Measurements from ENCODE around the gene SENP8.
"Not testable (repeated sequence)": the region's sequence is repeated elsewhere in the genome, so short reads cannot be mapped to it uniquely, and the experiment has no call there.

Gene SENP8

GRCh38 chr15:72153269-72154000, 35.2 kb downstream of the SENP8 start:
- no peak overlapping the region for H3K27ac ChIP-seq

GRCh38 chr15:72154316-72154715, 36.1 kb downstream of the SENP8 start:
- Histone ChIP-seq H3K4me3 (no peak overlapping the region), H3K27ac (no peak overlapping the region)

More at GRCh38 chr15:72153269-72154000, 35.2 kb downstream of the SENP8 start:
- H3K4me3 ChIP-seq, result no peak overlapping the region

DNA sequence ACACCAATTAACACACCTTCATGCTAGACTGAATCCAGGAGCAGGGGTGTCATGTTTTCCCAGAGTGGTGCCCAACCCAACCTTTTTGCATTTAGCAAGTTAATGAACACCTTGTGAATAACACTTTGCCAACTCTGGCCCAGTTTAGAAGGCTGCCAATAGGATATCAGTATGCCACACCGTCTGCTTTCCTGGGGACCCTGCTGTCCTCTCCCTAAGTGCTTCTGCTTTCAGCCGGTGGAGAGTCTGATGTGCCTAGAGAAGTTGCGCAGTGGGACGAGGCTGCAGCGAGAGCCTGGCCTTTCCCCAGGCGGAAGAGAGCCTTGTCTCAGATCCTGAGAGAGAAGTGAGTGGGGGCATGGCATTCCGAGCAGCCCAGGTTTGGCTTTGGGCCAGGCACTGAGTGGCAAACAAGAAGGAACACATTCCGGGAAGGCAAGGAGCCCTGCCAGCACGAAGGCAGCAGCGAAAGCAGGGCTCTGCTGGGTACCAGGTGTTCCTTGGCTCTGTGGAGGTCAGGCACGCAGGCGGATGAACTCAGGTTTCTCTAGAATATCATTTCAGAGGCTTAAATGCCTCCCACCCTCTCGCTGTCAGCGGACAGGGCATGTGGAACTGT, 36.9 kb downstream of the SENP8 start:
- H3K27ac ChIP-seq, result peak overlapping the region in 14 of 21 experiments; percentile 6 to 69 (median 47)
- H3K4me3 ChIP-seq, result peak overlapping the region; percentile 21 to 47 (median 42)

- peak overlapping the region in 15 of 21 experiments; percentile 3 to 69 (median 51) for H3K27ac ChIP-seq
- H3K4me3 ChIP-seq, result peak overlapping the region; percentile 21 to 47 (median 42)
Measured at GRCh38 chr15:72155635-72156616, 37.7 kb downstream of the SENP8 start.

DNA sequence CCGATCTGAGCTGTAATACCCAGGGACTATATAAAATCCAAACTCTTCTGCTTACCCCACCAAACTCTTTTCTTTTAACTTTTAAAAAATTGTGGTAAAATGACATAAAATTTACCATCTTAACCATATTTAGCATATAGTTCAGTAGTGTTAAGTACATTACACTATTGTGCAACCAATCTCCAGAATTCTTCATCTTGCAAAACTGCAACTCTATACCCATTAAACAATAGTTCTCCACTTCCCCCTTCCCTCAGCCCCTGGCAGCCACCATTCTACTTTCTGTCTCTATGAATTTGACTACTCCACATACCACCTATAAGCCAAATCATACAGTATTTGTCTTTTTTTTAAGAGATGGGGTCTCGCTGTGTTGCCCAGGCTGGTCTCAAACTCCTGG, 38.7 kb downstream of the SENP8 start:
- Histone ChIP-seq H3K4me3 (no peak overlapping the region), H3K27ac (no peak overlapping the region)

DNA sequence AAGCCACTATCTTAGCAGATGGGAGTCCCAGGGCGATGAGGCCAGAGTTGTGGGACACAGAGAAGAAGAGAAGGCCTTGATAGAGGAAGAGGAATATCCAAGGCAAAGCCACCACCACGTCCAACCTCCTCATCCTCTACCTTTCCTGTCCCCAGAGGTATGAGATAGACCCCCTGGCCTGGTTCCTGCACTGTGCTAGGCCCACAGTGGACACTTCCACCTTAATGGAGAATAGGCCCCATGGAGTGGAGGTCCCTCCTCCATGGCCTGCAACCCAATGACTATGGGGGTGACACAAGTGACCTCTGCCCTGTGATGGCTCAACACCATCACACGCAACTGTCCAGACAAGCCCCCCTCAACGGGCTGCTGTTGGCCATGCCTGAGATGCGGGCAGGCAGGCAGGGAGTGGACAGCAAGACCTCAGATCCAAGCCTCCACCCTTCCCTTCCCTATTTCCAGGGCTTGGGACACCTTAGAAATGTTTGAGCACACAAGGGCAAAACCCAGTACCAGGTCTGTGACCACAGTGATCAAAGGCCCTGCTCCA, 42.6 kb downstream of the SENP8 start:
- no peak overlapping the region for H3K4me3 ChIP-seq
- H3K27ac ChIP-seq, result no peak overlapping the region

GRCh38 chr15:72161361-72162132, 43.3 kb downstream of the SENP8 start:
- no peak overlapping the region for H3K27ac ChIP-seq
- H3K4me3 ChIP-seq, result no peak overlapping the region

- Histone ChIP-seq H3K27ac (no peak overlapping the region), H3K4me3 (no peak overlapping the region)
Measured at GRCh38 chr15:72162569-72162968, 44.4 kb downstream of the SENP8 start.

DNA sequence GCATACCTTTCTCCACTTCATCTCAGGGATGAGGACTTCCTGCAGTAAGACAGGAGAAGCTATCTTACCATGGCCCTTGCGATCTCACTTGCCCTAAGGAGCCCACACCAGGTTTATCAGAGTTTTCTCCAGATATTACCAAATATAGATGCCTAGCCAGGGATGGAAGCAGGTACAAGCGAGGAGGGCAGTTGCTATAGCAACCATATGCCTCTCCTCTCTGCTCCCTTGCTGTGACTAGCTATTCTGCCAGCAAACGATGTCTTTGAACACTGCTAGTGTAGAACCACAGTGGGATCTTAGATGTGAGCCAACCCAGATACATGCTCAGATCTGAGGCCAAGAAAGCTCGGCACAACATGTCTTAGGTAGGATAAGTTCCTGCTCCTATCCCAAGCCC, 45.5 kb downstream of the SENP8 start:
- Histone ChIP-seq H3K27ac (no peak overlapping the region), H3K4me3 (no peak overlapping the region)

DNA sequence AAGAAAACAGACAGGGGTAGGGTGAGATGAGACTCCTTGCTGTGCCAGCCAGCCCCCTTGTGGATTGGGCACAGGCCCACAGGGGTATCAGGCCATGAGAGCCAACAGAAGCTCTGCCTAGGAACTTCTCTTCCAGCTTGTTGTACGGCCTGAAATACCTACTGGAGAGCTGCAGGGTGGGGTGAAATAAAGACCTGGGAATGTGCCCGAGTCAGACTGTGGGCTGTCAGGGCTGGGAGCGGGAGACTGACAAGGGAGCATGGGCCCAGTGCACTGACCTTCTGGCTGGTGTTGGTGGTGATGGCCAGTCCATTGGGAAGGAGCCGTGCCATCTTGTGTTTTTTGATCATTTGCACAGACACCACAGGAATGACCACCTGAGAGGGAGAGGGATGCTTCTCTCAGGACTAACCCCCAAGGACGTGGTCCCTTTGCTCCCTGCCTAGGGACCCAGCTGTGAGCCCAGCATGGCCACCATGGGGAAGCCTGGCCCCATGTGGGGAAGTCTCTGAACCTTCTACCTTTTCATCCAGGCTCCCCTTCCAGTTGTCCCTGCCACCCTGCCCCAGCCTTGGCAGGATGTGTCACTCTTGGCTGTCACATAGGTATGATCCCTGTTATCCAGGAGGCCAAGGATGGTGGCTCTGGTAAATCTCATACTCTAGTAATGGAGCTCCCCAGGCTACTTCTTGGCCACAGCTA, 48.7 kb downstream of the SENP8 start:
- no peak overlapping the region for H3K4me3 ChIP-seq
- H3K27ac ChIP-seq, result no peak overlapping the region

DNA sequence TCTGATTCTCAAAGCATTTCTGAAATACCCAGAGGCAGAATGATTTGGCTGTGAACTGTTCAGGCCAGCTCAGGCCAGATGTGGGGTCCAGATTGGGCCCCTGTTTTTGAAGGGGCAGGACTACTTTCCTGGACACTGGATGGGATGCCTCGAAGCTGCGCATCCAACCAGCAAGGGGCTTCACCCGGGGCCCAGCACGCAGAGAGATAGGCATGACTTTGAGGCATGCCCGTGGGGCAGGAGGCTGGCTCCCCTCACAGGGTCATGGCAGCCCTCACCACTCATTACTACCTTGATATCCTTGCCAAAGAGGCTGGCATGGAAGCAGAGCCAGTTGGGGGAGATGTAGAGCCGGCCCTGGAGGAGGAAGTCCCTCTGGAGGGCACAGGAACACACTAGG, 49.2 kb downstream of the SENP8 start:
- Histone ChIP-seq H3K27ac (no peak overlapping the region), H3K4me3 (no peak overlapping the region)

GRCh38 chr15:72168131-72168807, 50.1 kb downstream of the SENP8 start:
- no peak overlapping the region for H3K27ac ChIP-seq
- no peak overlapping the region for H3K4me3 ChIP-seq

- H3K27ac ChIP-seq, result no peak overlapping the region
- no peak overlapping the region for H3K4me3 ChIP-seq
Measured at GRCh38 chr15:72168808-72169190, 50.6 kb downstream of the SENP8 start.

GRCh38 chr15:72169236-72169920, 51.2 kb downstream of the SENP8 start:
- Histone ChIP-seq H3K4me3 (no peak overlapping the region), H3K27ac (no peak overlapping the region)

GRCh38 chr15:72169921-72170611, 51.9 kb downstream of the SENP8 start:
- no peak overlapping the region for H3K4me3 ChIP-seq
- H3K27ac ChIP-seq, result no peak overlapping the region

DNA sequence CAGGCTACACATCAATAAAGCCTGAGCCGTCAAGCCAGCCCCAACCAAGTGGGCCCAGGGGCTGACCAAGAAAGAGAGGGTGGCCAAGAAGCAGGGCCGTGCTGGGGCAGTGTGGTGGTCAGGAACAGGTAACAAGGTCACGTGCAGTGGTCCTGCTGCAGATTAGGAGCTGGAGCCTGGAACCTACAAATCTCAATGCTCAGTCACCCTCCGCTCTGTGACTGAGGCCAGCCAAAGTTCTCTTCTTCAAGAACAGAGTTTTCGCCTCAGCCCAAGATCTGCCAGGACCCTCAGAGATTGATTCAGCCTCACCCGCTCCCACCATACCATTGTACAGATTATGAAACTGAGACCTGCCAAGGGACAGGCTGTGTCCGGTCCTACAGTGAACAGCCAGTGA, 52.5 kb downstream of the SENP8 start:
- no peak overlapping the region for H3K4me3 ChIP-seq
- no peak overlapping the region for H3K27ac ChIP-seq

DNA sequence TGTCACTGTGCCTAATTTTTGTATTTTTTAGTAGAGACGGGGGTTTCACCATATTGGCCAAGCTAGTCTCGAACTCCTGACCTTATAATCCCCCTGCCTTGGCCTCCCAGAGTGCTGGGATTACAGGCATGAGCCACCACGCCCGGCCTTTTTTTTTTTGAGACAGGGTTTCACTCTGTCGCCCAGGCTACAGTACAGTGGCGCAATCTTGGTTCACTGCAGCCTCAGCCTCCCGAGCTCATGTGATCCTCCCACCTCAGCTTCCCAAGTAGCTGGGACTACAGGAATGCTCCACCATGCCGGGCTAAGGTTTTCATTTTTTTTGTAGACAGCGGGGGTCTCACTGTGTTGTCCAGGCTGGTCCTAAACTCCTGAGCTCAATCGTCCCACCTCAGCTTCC, 53.8 kb downstream of the SENP8 start:
- not testable (repeated sequence) for H3K27ac ChIP-seq

More for the DNA sequence above, 53.8 kb downstream of the SENP8 start:
- not testable (repeated sequence) for H3K4me3 ChIP-seq

Data from skin epidermis (tissue), 12 donors.